Thyroid gland (tissue), 4 donors: ENCODE measurements around the gene PRCD.

ENCODE experiments used
- CTCF ChIP-seq, 6 experiments: fragments of 200-600 bp in 3 of 6; fragments of 450-650 bp in 3 of 6; sonication (generic) in 3 of 6; IDR thresholded peaks; one replicate each; pipeline ENCODE4 v1.5.1; 2016 to 2019; ENCODE audit warnings: antibody characterized with exemption in 6 of 6, mild to moderate bottlenecking in 2 of 6, inconsistent platforms in 1 of 6, moderate library complexity in 1 of 6
- POLR2A ChIP-seq, 2 donors: fragments of 450-650 bp; IDR thresholded peaks; one replicate each; pipeline ENCODE4 v1.6.1; 2017; ENCODE audit warnings: antibody characterized with exemption in 2 of 2, mild to moderate bottlenecking in 2 of 2, moderate library complexity in 1 of 2

DNA sequence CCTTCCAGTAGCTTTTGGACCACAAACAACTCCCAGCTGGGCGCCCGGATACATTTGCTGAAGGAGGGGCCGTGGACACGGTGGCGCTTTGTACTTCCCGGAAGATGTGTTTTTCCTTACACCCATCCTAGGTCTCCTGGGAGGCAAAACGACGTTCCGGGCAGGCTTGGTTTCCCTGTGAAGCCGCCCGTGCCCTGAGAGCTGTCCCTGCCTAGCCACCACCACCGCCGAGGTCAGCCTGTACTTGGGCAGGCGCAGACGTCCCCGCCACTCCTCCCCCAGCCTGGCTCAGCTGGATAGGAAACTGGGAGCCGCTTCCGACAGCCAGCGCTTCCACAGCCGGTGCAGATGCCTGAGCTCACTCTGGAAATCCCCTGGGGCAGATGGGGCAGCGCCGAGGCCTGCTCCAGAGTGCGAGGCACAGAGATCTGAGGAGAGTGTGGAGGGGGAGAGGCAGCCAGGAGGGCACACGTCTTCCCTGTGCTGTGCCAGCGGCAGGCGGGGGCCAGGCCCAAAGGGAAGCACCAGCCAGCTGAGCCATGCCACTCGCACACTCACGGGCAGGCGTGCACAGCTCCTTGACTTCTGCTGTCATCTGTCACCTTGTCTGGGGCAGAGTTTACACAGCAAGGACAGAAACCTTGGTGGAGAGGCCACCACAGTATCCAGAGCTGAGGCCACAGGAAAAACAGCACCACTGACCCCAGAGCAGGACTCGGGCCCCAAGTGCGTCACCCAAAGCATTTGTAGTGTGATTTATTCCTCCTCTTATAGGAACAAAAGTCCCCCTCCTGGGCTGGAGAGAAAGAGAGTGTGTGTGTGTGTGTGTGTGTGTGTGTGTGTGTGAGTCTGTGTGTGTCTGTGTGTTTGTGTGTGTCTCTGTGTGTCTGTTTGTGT, 41.6 kb upstream of the PRCD start:
- TF ChIP-seq CTCF (IDR thresholded peaks at IDR 0.05) = no peak
- TF ChIP-seq POLR2A (IDR thresholded peaks at IDR 0.05) = peak in 1 of 2 donors; percentile 52
